ENCODE data around the gene ZRSR2. TPM values are rescaled to one million over a fixed set of nuclear protein-coding genes. Genes with fewer than 3 reads are reported as not detected.

Gene ZRSR2
- total RNA-seq, 1 donor from 2014 or later: 20.3 TPM

GRCh38 chrX:15841853-15842516 lies 51.7 kb downstream of the ZRSR2 start:
- H3K4me1 Mint-ChIP-seq (ENCODE audit: low read depth): no peaks in the 10 kb centered on the region
- H3K9me3 Mint-ChIP-seq: no peaks in the 10 kb centered on the region
- intact Hi-C loops (cut with micrococcal nuclease): no loop called here
- no peak overlapping the region for H3K27ac Mint-ChIP-seq
- peaks cover 25% of the 10 kb centered on the region for H3K36me3 Mint-ChIP-seq (ENCODE audit: low read depth)
- H3K4me3 Mint-ChIP-seq (ENCODE audit: low read depth): no peak overlapping the region
- no peaks in the 10 kb centered on the region for H3K27me3 Mint-ChIP-seq (ENCODE audit: low read depth)
- DNase-seq (ENCODE audit: low spot score): no peak

GRCh38 chrX:15843960-15844359 lies 53.7 kb downstream of the ZRSR2 start:
- H3K27ac Mint-ChIP-seq: no peak overlapping the region
- no peaks in the 10 kb centered on the region for H3K27me3 Mint-ChIP-seq (ENCODE audit: low read depth)
- intact Hi-C loops (cut with micrococcal nuclease): no loop called here
- no peak for DNase-seq (ENCODE audit: low spot score)
- no peaks in the 10 kb centered on the region for H3K4me1 Mint-ChIP-seq (ENCODE audit: low read depth)
- H3K4me3 Mint-ChIP-seq (ENCODE audit: low read depth): no peak overlapping the region
- no peaks in the 10 kb centered on the region for H3K9me3 Mint-ChIP-seq
- peaks cover 31% of the 10 kb centered on the region for H3K36me3 Mint-ChIP-seq (ENCODE audit: low read depth)

GRCh38 chrX:15848576-15848975 lies 58.3 kb downstream of the ZRSR2 start:
- peaks cover 58% of the 10 kb centered on the region for H3K36me3 Mint-ChIP-seq (ENCODE audit: low read depth)
- no peak overlapping the region for H3K4me3 Mint-ChIP-seq (ENCODE audit: low read depth)

GRCh38 chrX:15849555-15849954 lies 59.3 kb downstream of the ZRSR2 start:
- Mint-ChIP-seq H3K4me1 (ENCODE audit: low read depth) (peaks cover 19% of the 10 kb centered on the region), H3K4me3 (ENCODE audit: low read depth) (no peak overlapping the region), H3K9me3 (no peaks in the 10 kb centered on the region), H3K36me3 (ENCODE audit: low read depth) (peaks cover 51% of the 10 kb centered on the region), H3K27me3 (ENCODE audit: low read depth) (no peaks in the 10 kb centered on the region), H3K27ac (no peak overlapping the region)
- DNase-seq (ENCODE audit: low spot score): no peak
- intact Hi-C loops (cut with micrococcal nuclease): no loop called here

More at GRCh38 chrX:15848576-15848975, 58.3 kb downstream of the ZRSR2 start:
- H3K4me1 Mint-ChIP-seq (ENCODE audit: low read depth): peaks cover 19% of the 10 kb centered on the region
- no peaks in the 10 kb centered on the region for H3K27me3 Mint-ChIP-seq (ENCODE audit: low read depth)
- intact Hi-C loops (cut with micrococcal nuclease): no loop called here
- no peak for DNase-seq (ENCODE audit: low spot score)
- no peaks in the 10 kb centered on the region for H3K9me3 Mint-ChIP-seq
- no peak overlapping the region for H3K27ac Mint-ChIP-seq

- Mint-ChIP-seq H3K36me3 (ENCODE audit: low read depth) (peaks cover 31% of the 10 kb centered on the region), H3K27ac (no peak overlapping the region), H3K27me3 (ENCODE audit: low read depth) (no peaks in the 10 kb centered on the region), H3K9me3 (no peaks in the 10 kb centered on the region), H3K4me1 (ENCODE audit: low read depth) (peaks cover 22% of the 10 kb centered on the region), H3K4me3 (ENCODE audit: low read depth) (peak overlapping the region; percentile 80)
- intact Hi-C loops (cut with micrococcal nuclease): loop anchor here (1.0 to 10.0 kb wide), 4 partner anchors 37 to 115 kb away; partner anchors contain the start of genes CA5B and ZRSR2
- DNase-seq (ENCODE audit: low spot score): no peak
Observed at GRCh38 chrX:15853586-15854079, 63.3 kb downstream of the ZRSR2 start.

GRCh38 chrX:15854080-15854655 lies 63.9 kb downstream of the ZRSR2 start:
- Mint-ChIP-seq H3K9me3 (no peaks in the 10 kb centered on the region), H3K27ac (no peak overlapping the region), H3K4me3 (ENCODE audit: low read depth) (peak overlapping the region; percentile 80), H3K27me3 (ENCODE audit: low read depth) (no peaks in the 10 kb centered on the region), H3K36me3 (ENCODE audit: low read depth) (peaks cover 31% of the 10 kb centered on the region), H3K4me1 (ENCODE audit: low read depth) (peaks cover 22% of the 10 kb centered on the region)
- intact Hi-C loops (cut with micrococcal nuclease): loop anchor here (1.0 to 10.0 kb wide), 4 partner anchors 37 to 116 kb away; partner anchors contain the start of genes CA5B and ZRSR2
- peak; percentile 16 for DNase-seq (ENCODE audit: low spot score)

- Mint-ChIP-seq H3K4me3 (ENCODE audit: low read depth) (peak within 1 kb of the TSS; percentile 86), H3K27ac (peak within 1 kb of the TSS; percentile 90), H3K9me3 (no peaks in the 10 kb centered on the region), H3K27me3 (ENCODE audit: low read depth) (no peaks in the 10 kb centered on the region), H3K4me1 (ENCODE audit: low read depth) (peaks cover 18% of the 10 kb centered on the region), H3K36me3 (ENCODE audit: low read depth) (peaks cover 25% of the 10 kb centered on the region)
- DNase-seq (ENCODE audit: low spot score): peak; percentile 90
- intact Hi-C loops (cut with micrococcal nuclease): loop anchor here (1.0 to 10.0 kb wide), 5 partner anchors 38 to 180 kb away; partner anchors contain the start of genes CA5B and ZRSR2
Observed at GRCh38 chrX:15854712-15855567, 64.7 kb downstream of the ZRSR2 start, which contains the start of gene AP1S2. Gene AP1S2, minus strand, starts transcription at chrX:15854813. Its CDS starts 2,289 bp downstream, at chrX:15852524.

- DNase-seq (ENCODE audit: low spot score): no peak
- Mint-ChIP-seq H3K27ac (peak overlapping the region; percentile 90), H3K4me1 (ENCODE audit: low read depth) (peaks cover 17% of the 10 kb centered on the region), H3K27me3 (ENCODE audit: low read depth) (no peaks in the 10 kb centered on the region), H3K4me3 (ENCODE audit: low read depth) (peak overlapping the region; percentile 86), H3K36me3 (ENCODE audit: low read depth) (peaks cover 19% of the 10 kb centered on the region), H3K9me3 (no peaks in the 10 kb centered on the region)
- intact Hi-C loops (cut with micrococcal nuclease): loop anchor here (1.0 to 10.0 kb wide), 4 partner anchors 39 to 180 kb away; partner anchors contain the start of gene ZRSR2
Observed at GRCh38 chrX:15855568-15856221, 65.4 kb downstream of the ZRSR2 start.

GRCh38 chrX:15856222-15856587 lies 65.9 kb downstream of the ZRSR2 start:
- no peak overlapping the region for H3K4me3 Mint-ChIP-seq (ENCODE audit: low read depth)
- intact Hi-C loops (cut with micrococcal nuclease): loop anchor here (10.0 kb wide), 1 partner anchor 91 kb away; no protein-coding TSS in a partner anchor
- H3K27me3 Mint-ChIP-seq (ENCODE audit: low read depth): peaks cover under 1% of the 10 kb centered on the region
- H3K36me3 Mint-ChIP-seq (ENCODE audit: low read depth): peaks cover 14% of the 10 kb centered on the region
- H3K9me3 Mint-ChIP-seq: no peaks in the 10 kb centered on the region
- no peak for DNase-seq (ENCODE audit: low spot score)
- H3K4me1 Mint-ChIP-seq (ENCODE audit: low read depth): peaks cover 12% of the 10 kb centered on the region
- no peak overlapping the region for H3K27ac Mint-ChIP-seq

GRCh38 chrX:15856636-15857035 lies 66.4 kb downstream of the ZRSR2 start:
- Mint-ChIP-seq H3K4me3 (ENCODE audit: low read depth) (no peak overlapping the region), H3K27ac (no peak overlapping the region)
- intact Hi-C loops (cut with micrococcal nuclease): loop anchor here (10.0 kb wide), 1 partner anchor 92 kb away; no protein-coding TSS in a partner anchor

GRCh38 chrX:15858051-15858450 lies 67.8 kb downstream of the ZRSR2 start:
- H3K27ac Mint-ChIP-seq: no peak overlapping the region
- intact Hi-C loops (cut with micrococcal nuclease): loop anchor here (10.0 kb wide), 1 partner anchor 93 kb away; no protein-coding TSS in a partner anchor
- no peak for DNase-seq (ENCODE audit: low spot score)
- no peaks in the 10 kb centered on the region for H3K9me3 Mint-ChIP-seq
- H3K4me1 Mint-ChIP-seq (ENCODE audit: low read depth): peaks cover 5% of the 10 kb centered on the region
- peaks cover 4% of the 10 kb centered on the region for H3K27me3 Mint-ChIP-seq (ENCODE audit: low read depth)
- H3K4me3 Mint-ChIP-seq (ENCODE audit: low read depth): no peak overlapping the region
- no peaks in the 10 kb centered on the region for H3K36me3 Mint-ChIP-seq (ENCODE audit: low read depth)

More at GRCh38 chrX:15856636-15857035, 66.4 kb downstream of the ZRSR2 start:
- Mint-ChIP-seq H3K9me3 (no peaks in the 10 kb centered on the region), H3K4me1 (ENCODE audit: low read depth) (peaks cover 11% of the 10 kb centered on the region), H3K36me3 (ENCODE audit: low read depth) (peaks cover 9% of the 10 kb centered on the region), H3K27me3 (ENCODE audit: low read depth) (peaks cover 4% of the 10 kb centered on the region)
- no peak for DNase-seq (ENCODE audit: low spot score)

- no peak for DNase-seq (ENCODE audit: low spot score)
- Mint-ChIP-seq H3K4me1 (ENCODE audit: low read depth) (no peaks in the 10 kb centered on the region), H3K4me3 (ENCODE audit: low read depth) (no peak overlapping the region), H3K27ac (no peak overlapping the region), H3K27me3 (ENCODE audit: low read depth) (peaks cover 4% of the 10 kb centered on the region), H3K9me3 (no peaks in the 10 kb centered on the region), H3K36me3 (ENCODE audit: low read depth) (no peaks in the 10 kb centered on the region)
- intact Hi-C loops (cut with micrococcal nuclease): no loop called here
Observed at GRCh38 chrX:15860921-15861320, 70.6 kb downstream of the ZRSR2 start.

Data from activated T-helper 2 cell treated with anti-CD3 and anti-CD28 coated beads, Interferon-gamma antibody, Interleukin-2, Interleukin-4, amounts not matched to agents 10 μg/mL and 5 μg/mL and 100 μg/mL, durations not matched to agents 14 hours and 24 hours and 36 hours (primary cell).